Astrocyte (in vitro differentiated cells and primary cell): Measurements from ENCODE around the gene TGM2.

Experiments used
- EZH2 ChIP-seq: IDR thresholded peaks from 2 replicates; pipeline ENCODE4 v1.6.1; 2012; ENCODE audit warnings: mild to moderate bottlenecking, low read length, inconsistent platforms; ENCODE audit not compliant: insufficient read depth
- TF ChIP-seq, protein P1 (sequence below): IDR thresholded peaks from 2 replicates; pipeline ENCODE4 v1.5.1; 2011; ENCODE audit warnings: low read depth, mild to moderate bottlenecking, inconsistent platforms, low read length, moderate library complexity; ENCODE audit not compliant: insufficient read depth

DNA sequence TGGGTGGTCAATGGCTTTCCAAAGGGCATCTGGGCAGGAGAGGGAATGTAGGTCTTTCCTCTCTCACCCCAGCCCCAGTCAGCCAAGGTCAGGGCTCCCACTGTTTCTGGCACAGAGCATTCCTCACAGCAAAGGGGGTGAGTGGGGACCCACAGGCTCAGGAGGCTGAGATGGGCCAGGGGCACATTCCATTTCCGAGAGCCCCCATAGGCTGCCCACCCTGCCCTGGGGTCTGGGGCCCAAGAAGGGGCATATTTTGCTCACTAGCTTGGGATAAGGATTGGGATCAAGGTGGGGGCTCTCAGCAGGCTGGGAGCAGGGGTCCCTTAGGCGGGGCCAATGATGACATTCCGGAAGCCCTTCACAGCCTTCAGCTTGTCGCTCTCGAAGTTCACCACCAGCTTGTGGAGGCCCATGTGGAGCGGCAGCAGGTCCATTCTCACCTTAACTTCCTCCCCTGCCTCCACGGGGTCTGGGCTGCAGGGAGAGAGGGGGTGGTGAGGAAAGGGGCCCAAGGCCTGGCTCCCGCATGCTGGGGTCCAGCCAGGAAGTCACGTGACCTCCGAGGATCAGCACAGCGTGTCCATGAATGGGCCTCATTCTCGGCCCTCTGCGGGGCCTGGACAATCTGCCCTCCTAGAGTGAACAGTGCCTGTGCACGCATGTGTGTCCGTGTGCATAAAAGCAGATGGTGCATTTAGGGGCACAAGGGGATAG lies 35.0 kb downstream of the TGM2 start:
- TF ChIP-seq, protein P1, sequence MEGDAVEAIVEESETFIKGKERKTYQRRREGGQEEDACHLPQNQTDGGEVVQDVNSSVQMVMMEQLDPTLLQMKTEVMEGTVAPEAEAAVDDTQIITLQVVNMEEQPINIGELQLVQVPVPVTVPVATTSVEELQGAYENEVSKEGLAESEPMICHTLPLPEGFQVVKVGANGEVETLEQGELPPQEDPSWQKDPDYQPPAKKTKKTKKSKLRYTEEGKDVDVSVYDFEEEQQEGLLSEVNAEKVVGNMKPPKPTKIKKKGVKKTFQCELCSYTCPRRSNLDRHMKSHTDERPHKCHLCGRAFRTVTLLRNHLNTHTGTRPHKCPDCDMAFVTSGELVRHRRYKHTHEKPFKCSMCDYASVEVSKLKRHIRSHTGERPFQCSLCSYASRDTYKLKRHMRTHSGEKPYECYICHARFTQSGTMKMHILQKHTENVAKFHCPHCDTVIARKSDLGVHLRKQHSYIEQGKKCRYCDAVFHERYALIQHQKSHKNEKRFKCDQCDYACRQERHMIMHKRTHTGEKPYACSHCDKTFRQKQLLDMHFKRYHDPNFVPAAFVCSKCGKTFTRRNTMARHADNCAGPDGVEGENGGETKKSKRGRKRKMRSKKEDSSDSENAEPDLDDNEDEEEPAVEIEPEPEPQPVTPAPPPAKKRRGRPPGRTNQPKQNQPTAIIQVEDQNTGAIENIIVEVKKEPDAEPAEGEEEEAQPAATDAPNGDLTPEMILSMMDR: no peak
- no peak for TF ChIP-seq EZH2
